HG03060 (cell line): ENCODE results near the gene NECTIN1.

Experiments
- ATAC-seq: cut with Tn5 transposase; IDR thresholded peaks from one replicate; pipeline ENCODE4 v1.9.1; 2021; ENCODE audit warnings: low read depth, moderate number of reproducible peaks; ENCODE audit not compliant: unreplicated experiment

NECTIN1 gene

DNA sequence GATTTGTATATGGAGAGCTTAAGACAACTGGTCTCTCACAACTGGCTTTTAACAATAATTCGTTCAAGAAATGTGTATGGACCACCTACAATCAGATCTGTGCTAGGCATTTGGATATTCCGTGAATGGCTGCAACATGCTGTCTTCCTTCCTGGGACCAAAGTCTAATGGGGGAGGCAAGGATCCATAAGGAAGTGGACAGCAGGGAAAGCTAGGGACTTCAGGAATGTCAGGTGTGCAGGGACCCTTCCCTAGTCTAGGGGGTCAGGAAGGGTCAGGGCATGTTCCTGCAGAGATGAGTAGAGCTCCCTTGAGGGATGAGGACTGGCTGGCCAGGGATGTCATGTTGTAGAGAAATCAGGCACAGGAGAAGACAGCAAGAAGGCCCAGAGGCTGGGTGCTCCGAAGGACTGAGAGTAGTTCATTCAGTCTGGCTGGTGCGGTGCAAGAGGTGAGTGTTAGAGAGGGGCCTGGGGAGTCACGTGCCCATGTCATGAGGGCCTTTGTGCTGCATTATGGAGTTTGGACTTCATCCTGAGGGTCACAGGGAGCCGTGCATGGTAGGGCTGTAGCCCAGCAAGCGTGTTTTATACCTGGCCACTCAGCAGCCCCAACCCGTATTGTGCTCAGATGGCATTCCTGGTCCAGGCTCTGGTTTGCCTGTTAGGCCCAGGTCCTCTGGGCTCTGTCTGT lies 8.5 kb upstream of the NECTIN1 start:
- no peak for ATAC-seq

DNA sequence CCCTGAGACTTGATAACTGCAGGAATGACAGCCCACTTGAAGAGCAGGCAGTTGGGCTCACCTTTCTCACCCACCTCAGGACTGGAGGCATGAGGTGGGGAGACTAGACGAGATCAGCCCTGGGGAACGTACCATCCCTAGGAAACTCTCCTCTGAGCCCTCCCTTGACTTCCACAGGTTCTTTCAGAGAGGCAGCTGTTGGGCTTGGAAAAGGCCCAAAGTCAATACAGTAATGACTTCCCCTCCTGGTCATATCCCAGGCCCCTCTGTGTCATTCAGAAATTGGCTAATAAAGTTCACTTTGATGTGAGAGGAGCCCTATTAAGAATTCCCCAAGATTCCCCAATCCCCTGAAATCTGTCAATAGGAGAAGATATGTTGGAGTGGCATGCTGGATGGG lies 5.8 kb upstream of the NECTIN1 start:
- ATAC-seq, result no peak

GRCh38 chr11:119730789-119731386 lies 1.9 kb upstream of the NECTIN1 start:
- no peak for ATAC-seq

DNA sequence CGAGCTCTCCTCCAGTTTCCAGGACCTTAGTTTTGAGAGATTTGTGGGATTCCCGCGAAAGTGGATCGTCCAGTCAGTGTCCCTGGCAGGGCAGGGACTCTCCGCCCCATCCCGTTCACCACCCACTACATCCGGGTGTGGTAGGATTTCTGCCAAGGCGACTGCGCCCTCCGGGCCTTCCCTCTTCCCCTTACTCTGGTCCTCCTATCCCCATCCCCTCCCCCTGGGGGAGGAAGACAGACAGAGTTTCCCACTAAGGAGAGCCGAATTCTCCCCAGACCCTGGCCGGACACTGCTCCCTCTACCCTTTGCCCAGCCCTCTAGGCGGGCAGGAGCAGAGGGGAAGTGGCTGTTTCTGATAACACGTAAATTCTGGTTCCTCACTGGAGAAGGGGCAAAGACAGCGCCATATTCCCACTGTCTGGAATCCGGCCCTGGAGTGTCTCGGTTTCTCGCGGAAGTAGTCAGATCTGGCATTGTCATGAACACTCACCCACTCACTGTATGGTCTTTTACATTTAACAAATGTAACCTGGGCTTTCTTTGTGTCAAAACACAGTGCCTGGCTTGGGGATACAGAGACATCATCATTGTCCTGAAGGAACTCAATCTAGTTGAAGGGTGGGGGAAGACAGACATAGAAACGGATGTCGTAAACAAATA lies 1.1 kb upstream of the NECTIN1 start:
- no peak for ATAC-seq

GRCh38 chr11:119729581-119729927 lies 554 bp upstream of the NECTIN1 start:
- no peak for ATAC-seq

DNA sequence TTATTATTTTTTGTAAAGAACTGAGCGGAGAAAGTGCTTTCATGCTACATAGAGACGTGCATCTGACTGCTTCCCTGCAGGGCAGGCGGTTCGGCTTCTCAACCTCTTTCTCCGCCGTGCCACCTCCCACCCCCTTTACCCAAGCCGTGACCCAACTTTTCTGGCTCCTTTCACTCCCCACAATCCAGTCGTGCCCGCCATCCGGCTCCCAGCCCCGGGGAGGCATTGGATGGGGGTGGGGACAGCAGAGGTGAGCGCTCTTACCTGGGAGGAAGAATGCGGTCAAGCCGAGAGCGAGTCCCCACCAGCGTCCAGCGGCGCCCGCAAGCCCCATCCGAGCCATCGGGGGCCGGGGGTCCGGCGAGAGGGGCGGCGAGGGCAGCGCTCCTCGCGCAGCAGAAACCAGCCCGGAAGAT lies 781 bp downstream of the NECTIN1 start:
- ATAC-seq, result no peak

- ATAC-seq, result no peak
These were observed 1.4 kb downstream of the NECTIN1 start for GRCh38 chr11:119727523-119728151.

- ATAC-seq, result no peak
These were observed 2.1 kb downstream of the NECTIN1 start for GRCh38 chr11:119726585-119727522.

GRCh38 chr11:119726150-119726553 lies 2.8 kb downstream of the NECTIN1 start:
- ATAC-seq, result no peak

DNA sequence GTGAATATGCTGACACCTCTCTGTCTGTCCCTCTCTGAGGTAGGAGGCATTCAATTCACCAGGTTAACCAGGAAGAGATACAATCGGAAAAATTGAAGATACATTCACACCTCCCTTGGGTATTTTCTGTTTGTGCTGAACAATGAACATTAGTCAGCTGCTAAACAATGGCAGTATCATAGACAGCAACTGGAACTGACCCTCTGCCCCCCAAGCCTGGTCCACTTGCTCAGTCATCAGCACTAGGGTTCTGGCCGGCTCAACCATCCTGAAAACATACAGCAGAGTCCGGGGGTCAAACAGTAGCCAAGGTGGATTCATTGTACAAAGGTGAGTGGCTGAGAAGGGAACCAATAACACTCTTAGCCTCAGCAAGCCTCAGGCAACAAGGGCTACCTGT lies 4.0 kb downstream of the NECTIN1 start:
- ATAC-seq, result no peak

GRCh38 chr11:119723952-119724325 lies 5.1 kb downstream of the NECTIN1 start:
- no peak for ATAC-seq

DNA sequence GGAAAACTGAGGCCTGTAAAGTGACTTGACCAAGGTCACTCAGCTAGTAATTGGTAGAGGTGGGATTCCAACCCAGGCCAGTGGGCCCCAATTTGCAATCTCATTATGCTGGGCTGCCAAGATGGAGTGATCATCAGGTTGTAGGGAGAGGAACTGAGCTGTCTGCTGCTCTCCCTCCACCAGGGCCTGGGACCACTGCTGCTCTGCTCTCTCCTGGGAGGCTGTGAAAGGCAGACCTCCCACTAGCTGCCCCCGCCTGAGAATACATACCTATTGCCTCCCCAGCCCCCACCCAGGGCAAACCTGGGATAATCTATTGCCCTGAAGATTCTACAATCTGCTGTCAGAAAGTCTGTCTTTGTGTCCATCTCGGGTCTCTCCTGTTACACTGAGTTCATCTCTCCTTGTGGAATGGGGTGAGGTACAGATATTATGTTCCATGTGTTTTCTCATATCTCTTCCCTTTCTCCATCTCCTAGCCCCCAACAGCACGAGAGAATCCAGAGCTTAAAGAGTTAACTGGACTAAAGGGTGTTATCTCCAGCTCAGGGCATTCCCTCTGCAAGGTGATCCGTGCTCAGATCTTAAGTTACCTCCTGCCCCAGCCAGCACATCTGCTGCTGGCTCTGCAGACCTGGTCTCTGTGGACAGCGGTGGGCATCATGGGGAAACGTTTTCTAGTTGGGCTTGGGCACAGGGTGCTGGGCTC lies 5.6 kb downstream of the NECTIN1 start:
- no peak for ATAC-seq

- no peak for ATAC-seq
These were observed 6.7 kb downstream of the NECTIN1 start for GRCh38 chr11:119722281-119722794.

DNA sequence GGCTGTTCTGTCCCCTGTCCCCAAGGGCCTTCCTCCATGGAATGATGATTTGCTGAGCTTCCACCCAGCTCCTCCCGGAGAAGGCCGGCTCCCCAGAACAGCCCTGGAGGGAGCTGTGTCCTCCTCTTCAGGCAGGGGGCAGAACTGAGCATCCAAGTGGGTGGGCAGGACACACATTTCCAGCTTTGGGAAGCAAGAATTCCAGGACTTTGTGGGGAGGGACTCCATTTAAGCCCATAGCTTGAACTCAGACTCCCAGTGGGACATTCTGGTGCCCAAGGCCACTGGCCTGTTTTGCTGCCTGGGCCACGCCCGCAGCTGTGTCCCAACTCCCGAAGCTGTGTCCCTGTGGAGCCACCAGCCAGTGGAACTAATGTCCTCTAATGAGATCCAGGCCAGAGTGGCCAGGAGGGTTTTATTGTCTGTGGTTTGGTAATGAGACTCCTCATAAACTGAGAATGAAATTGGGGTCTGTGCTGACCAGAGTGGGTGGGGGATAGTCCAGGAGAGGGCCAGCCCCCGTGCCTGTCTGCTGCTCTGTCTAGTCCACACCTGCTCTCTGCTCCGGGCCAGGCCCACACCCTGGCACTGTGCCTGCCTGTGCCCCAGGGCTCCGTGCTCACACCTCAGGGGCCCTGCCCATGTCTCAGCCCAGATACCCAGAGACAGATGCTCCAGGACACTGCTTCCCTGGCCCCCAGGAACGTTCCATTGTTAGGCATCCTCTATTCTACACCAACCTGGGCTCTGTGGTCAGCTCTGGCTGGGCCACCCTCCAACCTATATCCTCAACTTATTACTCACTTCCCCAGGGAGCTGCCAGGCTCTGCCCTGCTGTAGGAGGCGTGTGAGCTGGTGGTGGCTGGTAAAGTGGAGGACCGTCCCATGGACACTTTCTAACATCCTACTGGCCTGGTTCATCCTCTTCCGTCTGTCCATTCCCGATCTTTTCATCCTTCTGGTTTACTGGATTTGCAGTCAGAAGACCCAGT lies 7.6 kb downstream of the NECTIN1 start:
- no peak for ATAC-seq

DNA sequence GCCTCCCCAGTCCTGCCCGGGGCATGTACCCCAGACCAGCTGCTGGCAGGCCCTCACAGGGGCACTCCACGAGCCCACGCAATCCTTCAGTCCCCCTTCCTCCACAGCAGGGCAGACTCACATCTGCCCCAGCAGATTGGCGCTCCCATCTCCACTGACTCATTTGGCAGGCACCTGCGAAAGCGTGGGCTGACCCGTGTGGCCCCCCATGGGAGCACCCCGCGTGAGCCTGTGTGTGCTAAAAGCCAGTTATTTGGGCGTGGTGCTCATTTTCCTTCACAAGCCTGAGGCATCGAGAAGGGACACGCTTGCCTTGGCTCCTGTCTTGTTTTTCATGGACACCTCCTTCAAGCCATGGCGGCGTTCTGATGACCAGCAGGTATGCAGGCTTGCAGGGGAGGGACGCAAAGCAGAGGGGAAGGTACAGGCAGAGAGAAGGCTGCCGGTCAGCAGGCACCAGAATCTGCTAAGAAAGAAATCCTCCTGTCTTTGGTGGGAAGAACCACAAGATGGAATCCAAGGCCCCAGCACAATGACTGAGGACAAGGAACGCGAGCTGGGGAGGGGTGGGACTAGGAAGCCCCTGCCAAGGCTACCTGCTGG lies 8.6 kb downstream of the NECTIN1 start:
- ATAC-seq, result no peak

GRCh38 chr11:119717839-119718534 lies 11.0 kb downstream of the NECTIN1 start:
- ATAC-seq, result no peak
